ENCODE data around the gene LRP11. TPM values are rescaled to one million over a fixed set of nuclear protein-coding genes. Genes with fewer than 3 reads are reported as not detected.
A peak's percentile ranks its signal among the peaks of the same experiment; 100 is the strongest.
"Not testable (repeated sequence)": the region's sequence is repeated elsewhere in the genome, so short reads cannot be mapped to it uniquely, and the experiment has no call there.

Gene LRP11
- total RNA-seq, 2 donors from 2014 or later = 1.6 to 2.9 TPM

GRCh38 chr6:149903938-149904611 lies 39.9 kb upstream of the LRP11 start:
- peaks cover 5% of the 10 kb centered on the region in 2 donors for H3K27me3 Mint-ChIP-seq
- H3K27ac Mint-ChIP-seq = no peak overlapping the region
- H3K9me3 Mint-ChIP-seq = peaks cover 4% of the 10 kb centered on the region
- no peak overlapping the region for H3K4me3 Mint-ChIP-seq
- H3K36me3 Mint-ChIP-seq = peaks cover 7% of the 10 kb centered on the region
- DNase-seq (ENCODE audit: low spot score) = no peak
- ATAC-seq = no peak
- H3K4me1 Mint-ChIP-seq (ENCODE audit: low read depth in 2 of 2) = no peaks in the 10 kb centered on the region

- peaks cover 0 to 2% of the 10 kb centered on the region in 2 donors for H3K4me1 Mint-ChIP-seq (ENCODE audit: low read depth in 2 of 2)
- no peak for DNase-seq (ENCODE audit: low spot score)
- ATAC-seq = no peak
- no peak overlapping the region for H3K4me3 Mint-ChIP-seq
- H3K27ac Mint-ChIP-seq = no peak overlapping the region
- no peaks in the 10 kb centered on the region for H3K36me3 Mint-ChIP-seq
- H3K27me3 Mint-ChIP-seq = peaks cover 2 to 6% of the 10 kb centered on the region in 2 donors
- no peaks in the 10 kb centered on the region for H3K9me3 Mint-ChIP-seq
These were observed 37.4 kb upstream of the LRP11 start for GRCh38 chr6:149901444-149902140.

GRCh38 chr6:149900620-149901443 lies 36.7 kb upstream of the LRP11 start:
- Mint-ChIP-seq H3K4me1 (ENCODE audit: low read depth in 2 of 2) (peaks cover 0 to 5% of the 10 kb centered on the region in 2 donors), H3K27ac (no peak overlapping the region), H3K27me3 (peaks cover 2 to 6% of the 10 kb centered on the region in 2 donors), H3K9me3 (no peaks in the 10 kb centered on the region), H3K4me3 (no peak overlapping the region), H3K36me3 (no peaks in the 10 kb centered on the region)
- ATAC-seq = no peak
- DNase-seq (ENCODE audit: low spot score) = no peak

GRCh38 chr6:149899926-149900619 lies 35.9 kb upstream of the LRP11 start:
- ATAC-seq (no peak), DNase-seq (ENCODE audit: low spot score) (no peak)
- Mint-ChIP-seq H3K9me3 (no peaks in the 10 kb centered on the region), H3K36me3 (no peaks in the 10 kb centered on the region), H3K27me3 (peaks cover 2 to 6% of the 10 kb centered on the region in 2 donors), H3K27ac (no peak overlapping the region), H3K4me1 (ENCODE audit: low read depth in 2 of 2) (peaks cover 0 to 5% of the 10 kb centered on the region in 2 donors), H3K4me3 (no peak overlapping the region)

- ATAC-seq = no peak
- H3K36me3 Mint-ChIP-seq = no peaks in the 10 kb centered on the region
- no peak for DNase-seq (ENCODE audit: low spot score)
These were observed 35.3 kb upstream of the LRP11 start for GRCh38 chr6:149899486-149899885.

GRCh38 chr6:149898966-149899365 lies 34.8 kb upstream of the LRP11 start:
- no peaks in the 10 kb centered on the region for H3K36me3 Mint-ChIP-seq
- H3K27me3 Mint-ChIP-seq = peaks cover 6 to 13% of the 10 kb centered on the region in 2 donors
- no peaks in the 10 kb centered on the region for H3K9me3 Mint-ChIP-seq
- H3K4me1 Mint-ChIP-seq (ENCODE audit: low read depth in 2 of 2) = peaks cover 0 to 5% of the 10 kb centered on the region in 2 donors
- no peak for ATAC-seq
- H3K4me3 Mint-ChIP-seq = no peak overlapping the region
- no peak overlapping the region for H3K27ac Mint-ChIP-seq
- DNase-seq (ENCODE audit: low spot score) = no peak

More at GRCh38 chr6:149899486-149899885, 35.3 kb upstream of the LRP11 start:
- Mint-ChIP-seq H3K27ac (no peak overlapping the region), H3K27me3 (peaks cover 4 to 9% of the 10 kb centered on the region in 2 donors), H3K4me3 (no peak overlapping the region), H3K9me3 (no peaks in the 10 kb centered on the region), H3K4me1 (ENCODE audit: low read depth in 2 of 2) (peaks cover 0 to 5% of the 10 kb centered on the region in 2 donors)

- H3K4me1 Mint-ChIP-seq (ENCODE audit: low read depth in 2 of 2) = peaks cover 0 to 5% of the 10 kb centered on the region in 2 donors
- DNase-seq (ENCODE audit: low spot score) (no peak), ATAC-seq (no peak)
- H3K9me3 Mint-ChIP-seq = no peaks in the 10 kb centered on the region
- peak within 1 kb of the TSS; percentile 18 for H3K4me3 Mint-ChIP-seq
- peaks cover 12 to 13% of the 10 kb centered on the region in 2 donors for H3K27me3 Mint-ChIP-seq
- no peaks in the 10 kb centered on the region for H3K36me3 Mint-ChIP-seq
- no peak within 1 kb of the TSS for H3K27ac Mint-ChIP-seq
These were observed 33.9 kb upstream of the LRP11 start, which contains the start of gene RAET1E for GRCh38 chr6:149897855-149898744. TSS of gene RAET1E (minus strand) at chr6:149898113. CDS start at chr6:149890901, 7,212 bp downstream.

- Mint-ChIP-seq H3K9me3 (no peaks in the 10 kb centered on the region), H3K4me1 (ENCODE audit: low read depth in 2 of 2) (peaks cover 0 to 5% of the 10 kb centered on the region in 2 donors), H3K4me3 (peak overlapping the region; percentile 18), H3K27me3 (peaks cover 13 to 18% of the 10 kb centered on the region in 2 donors), H3K27ac (no peak overlapping the region), H3K36me3 (no peaks in the 10 kb centered on the region)
- no peak for ATAC-seq
- DNase-seq (ENCODE audit: low spot score) = no peak
These were observed 33.0 kb upstream of the LRP11 start for GRCh38 chr6:149897015-149897697.

GRCh38 chr6:149896491-149896890 lies 32.3 kb upstream of the LRP11 start:
- peaks cover 0 to 5% of the 10 kb centered on the region in 2 donors for H3K4me1 Mint-ChIP-seq (ENCODE audit: low read depth in 2 of 2)

GRCh38 chr6:149895833-149896271 lies 31.7 kb upstream of the LRP11 start:
- no peak for DNase-seq (ENCODE audit: low spot score)
- ATAC-seq = peak; percentile 36 to 59
- peaks cover 0 to 5% of the 10 kb centered on the region in 2 donors for H3K4me1 Mint-ChIP-seq (ENCODE audit: low read depth in 2 of 2)
- H3K27ac Mint-ChIP-seq = no peak overlapping the region
- H3K4me3 Mint-ChIP-seq = no peak overlapping the region
- no peaks in the 10 kb centered on the region for H3K9me3 Mint-ChIP-seq
- H3K27me3 Mint-ChIP-seq = peaks cover 16 to 25% of the 10 kb centered on the region in 2 donors
- no peaks in the 10 kb centered on the region for H3K36me3 Mint-ChIP-seq

More at GRCh38 chr6:149896491-149896890, 32.3 kb upstream of the LRP11 start:
- H3K27me3 Mint-ChIP-seq = peaks cover 16 to 20% of the 10 kb centered on the region in 2 donors
- DNase-seq (ENCODE audit: low spot score) (no peak), ATAC-seq (peak in 1 of 2 donors; percentile 49)
- no peak overlapping the region for H3K4me3 Mint-ChIP-seq
- no peaks in the 10 kb centered on the region for H3K9me3 Mint-ChIP-seq
- no peak overlapping the region for H3K27ac Mint-ChIP-seq
- H3K36me3 Mint-ChIP-seq = no peaks in the 10 kb centered on the region

- Mint-ChIP-seq H3K4me3 (no peak overlapping the region), H3K4me1 (ENCODE audit: low read depth in 2 of 2) (peaks cover 0 to 5% of the 10 kb centered on the region in 2 donors), H3K9me3 (no peaks in the 10 kb centered on the region), H3K36me3 (no peaks in the 10 kb centered on the region), H3K27ac (no peak overlapping the region), H3K27me3 (peaks cover 16 to 25% of the 10 kb centered on the region in 2 donors)
- ATAC-seq (no peak), DNase-seq (ENCODE audit: low spot score) (no peak)
These were observed 31.0 kb upstream of the LRP11 start for GRCh38 chr6:149895048-149895590.

GRCh38 chr6:149891864-149892263 lies 27.7 kb upstream of the LRP11 start:
- not testable (repeated sequence) for H3K9me3 Mint-ChIP-seq; H3K27ac Mint-ChIP-seq; H3K4me3 Mint-ChIP-seq; ATAC-seq; H3K36me3 Mint-ChIP-seq; H3K4me1 Mint-ChIP-seq (ENCODE audit: low read depth in 2 of 2); DNase-seq (ENCODE audit: low spot score)
- peaks cover 28 to 29% of the 10 kb centered on the region in 2 donors for H3K27me3 Mint-ChIP-seq
